Urothelium cell line (cell line): ENCODE results near the gene WDR18.
"Not testable (repeated sequence)": the region's sequence is repeated elsewhere in the genome, so short reads cannot be mapped to it uniquely, and the experiment has no call there.

Experiments
- DNase-seq: peaks from one replicate; pipeline ENCODE4 v3.0.0; 2011; ENCODE audit warnings: low spot score, mixed read lengths
- FAIRE-seq: peaks from 2 replicates; lab custom pipeline; 2011; peaks lifted over from hg19 to GRCh38; lab: Jason Lieb, UNC

The WDR18 gene

DNA sequence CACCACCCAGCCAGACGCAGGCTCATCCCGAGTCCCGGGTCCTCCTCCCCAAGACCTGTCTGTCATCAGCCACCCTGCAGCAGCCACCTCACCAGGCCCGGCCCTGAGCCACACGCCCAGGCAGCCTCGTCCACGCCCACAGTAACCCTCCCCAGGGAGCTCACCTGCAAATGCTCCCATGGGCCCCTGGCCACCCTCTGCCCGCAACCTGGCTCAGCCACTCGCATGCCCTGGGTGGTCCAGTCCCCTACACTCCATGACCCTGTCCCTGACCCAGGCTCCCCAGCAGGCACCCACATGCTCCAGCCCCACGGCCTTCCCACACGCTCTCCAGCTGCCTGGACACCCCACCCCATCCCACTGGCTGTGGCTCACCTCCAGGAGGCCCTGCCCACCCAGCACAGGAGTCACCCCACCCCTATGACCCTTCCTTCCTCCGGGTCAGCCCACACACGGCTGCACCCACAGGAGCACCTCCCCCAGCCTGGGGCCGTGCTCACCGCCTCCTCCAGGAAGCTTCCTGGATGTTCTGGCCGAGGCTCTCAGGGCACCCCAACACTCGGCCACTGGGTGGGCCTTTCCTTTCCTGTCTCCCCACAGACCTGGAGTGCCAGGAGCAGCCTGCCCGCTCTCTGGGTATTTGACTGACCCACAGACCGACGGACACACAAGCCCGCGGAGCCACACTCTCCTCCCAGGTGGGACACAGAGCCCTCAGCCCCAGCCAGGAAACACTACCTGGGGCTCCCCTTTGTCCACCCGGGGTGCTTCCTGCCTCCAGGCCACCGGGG lies 33.2 kb downstream of the WDR18 start:
- no peak for DNase-seq
- no peak for FAIRE-seq

DNA sequence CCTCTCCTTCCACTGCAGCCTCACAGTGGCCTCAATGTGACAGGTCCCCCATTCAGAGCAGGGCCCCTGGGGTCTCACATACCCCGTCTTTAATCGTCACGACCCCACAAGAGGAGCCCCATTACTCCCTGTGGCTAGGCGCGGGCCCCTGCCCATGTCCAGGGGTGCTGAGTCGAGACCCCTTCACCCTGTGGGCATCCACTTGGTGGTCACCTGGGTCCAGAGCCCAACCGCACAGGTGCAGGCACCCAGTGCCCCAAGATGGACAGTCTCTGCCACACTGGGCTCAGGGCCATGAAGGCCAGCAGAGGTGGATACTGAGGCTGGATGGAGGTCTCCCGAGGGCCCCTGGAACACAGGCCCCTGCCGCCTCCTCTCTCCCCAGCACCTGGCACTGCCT lies 33.8 kb downstream of the WDR18 start:
- no peak for DNase-seq
- no peak for FAIRE-seq

DNA sequence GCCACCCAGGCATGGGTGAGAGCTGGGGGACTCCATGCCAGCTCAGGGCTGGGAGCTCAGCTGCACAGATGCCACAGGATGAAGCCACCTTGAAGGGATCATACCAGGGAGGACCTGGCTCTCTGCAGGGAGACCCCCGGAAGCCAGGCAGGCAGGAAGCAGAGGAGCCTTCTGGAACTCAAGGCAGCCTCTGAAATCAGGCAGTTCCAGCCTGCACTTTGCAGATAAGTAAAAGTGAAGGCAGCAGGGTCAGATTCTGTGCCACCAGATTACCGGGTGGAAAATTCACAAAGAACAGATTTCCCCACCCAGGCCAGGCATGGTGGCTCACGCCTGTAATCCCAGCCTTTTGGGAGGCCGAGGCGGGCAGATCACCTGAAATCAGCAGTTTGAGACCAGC lies 34.2 kb downstream of the WDR18 start:
- no peak for FAIRE-seq
- no peak for DNase-seq

DNA sequence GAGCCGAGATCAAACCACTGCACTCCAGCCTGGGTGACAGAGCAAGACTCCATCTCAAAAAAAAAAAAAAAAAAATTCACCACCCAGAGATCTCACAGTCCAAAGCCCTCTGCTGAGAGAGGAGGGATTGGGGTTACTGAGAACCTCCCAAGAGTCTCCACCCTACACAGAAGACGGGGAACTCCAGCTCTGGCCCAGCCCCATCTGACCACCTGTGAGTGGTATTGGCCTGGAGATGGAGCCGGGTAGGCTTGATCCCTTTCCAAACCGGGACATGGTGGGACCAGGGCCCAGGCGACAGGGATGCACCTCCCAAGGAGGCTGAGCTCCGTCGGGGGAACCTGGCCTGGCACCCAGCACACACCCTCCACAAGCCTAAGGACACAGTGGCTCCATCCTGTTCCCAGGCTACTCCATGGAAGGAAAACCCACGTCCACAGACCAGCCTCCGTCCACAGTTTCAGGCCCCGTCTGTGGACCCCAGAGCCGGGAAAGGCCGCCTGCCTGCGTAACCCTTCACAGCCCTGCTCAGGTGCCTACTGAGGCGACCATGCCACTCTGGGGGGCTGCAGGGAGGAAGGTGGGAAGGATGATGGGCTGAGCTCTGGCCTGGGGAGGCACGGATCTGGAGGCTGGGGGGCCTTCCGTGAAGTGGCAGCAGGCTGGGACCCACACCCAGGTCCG lies 34.9 kb downstream of the WDR18 start:
- DNase-seq (no peak), FAIRE-seq (no peak)

DNA sequence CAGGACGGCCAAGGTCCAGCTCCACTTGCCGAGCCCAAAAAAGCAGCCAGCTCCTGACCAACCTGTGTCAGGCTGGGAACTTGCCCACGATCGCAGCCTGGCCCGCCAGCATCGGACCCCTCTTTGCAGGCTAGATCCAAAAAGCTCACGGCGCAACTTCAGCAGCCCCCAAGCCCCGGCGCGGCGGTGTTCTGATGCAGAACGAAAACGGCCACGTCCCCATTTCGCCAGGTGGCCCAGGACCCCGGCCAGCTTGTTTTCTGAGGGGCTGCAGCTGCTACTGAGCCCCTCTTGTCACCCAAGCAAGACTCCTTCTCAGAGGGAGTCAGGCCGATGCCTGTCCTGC lies 35.4 kb downstream of the WDR18 start:
- DNase-seq: no peak
- no peak for FAIRE-seq

DNA sequence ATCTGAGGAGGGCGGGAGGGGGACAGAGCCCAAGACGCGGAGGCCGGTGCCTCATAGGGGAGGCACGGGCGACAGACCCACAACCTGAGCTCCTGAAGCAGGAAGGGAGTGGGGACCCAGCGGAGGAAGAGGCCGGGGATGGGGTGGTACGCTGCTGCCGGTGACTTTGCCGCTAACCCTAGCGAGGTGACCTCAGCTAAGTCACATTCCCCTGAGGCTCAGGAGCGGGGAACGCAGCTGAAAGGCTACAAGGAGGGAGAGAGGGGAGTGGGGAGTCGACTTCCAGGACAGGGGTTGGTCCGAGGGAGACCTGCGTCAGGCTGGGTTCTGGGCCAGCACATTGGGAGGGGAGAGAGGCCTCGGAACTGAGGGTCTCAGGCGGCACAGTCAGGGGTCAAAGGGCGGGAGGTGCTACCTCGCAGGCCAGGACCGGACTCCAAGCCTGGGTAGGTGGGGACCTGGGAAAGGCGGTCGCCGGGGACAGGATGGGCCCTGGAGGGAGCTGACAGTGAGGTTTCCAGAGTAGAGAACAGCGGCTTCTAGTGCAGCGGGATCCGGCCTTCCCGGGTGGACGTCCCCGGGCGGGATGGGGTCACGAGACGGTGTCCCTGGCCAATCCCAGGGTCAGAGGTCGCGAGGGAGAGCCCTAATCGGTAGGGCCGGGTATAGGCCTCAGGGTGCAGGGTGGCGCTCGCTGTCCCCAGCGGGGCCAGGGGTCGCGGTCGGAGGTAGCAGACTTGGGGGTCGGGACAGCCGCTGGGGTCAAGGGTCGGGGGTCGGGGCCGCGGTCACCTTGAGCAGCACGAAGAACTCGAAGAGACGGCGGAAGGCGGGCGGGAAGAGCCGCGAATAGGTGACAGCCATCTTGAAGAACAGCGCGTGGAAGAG lies 36.1 kb downstream of the WDR18 start:
- no peak for DNase-seq
- no peak for FAIRE-seq

DNA sequence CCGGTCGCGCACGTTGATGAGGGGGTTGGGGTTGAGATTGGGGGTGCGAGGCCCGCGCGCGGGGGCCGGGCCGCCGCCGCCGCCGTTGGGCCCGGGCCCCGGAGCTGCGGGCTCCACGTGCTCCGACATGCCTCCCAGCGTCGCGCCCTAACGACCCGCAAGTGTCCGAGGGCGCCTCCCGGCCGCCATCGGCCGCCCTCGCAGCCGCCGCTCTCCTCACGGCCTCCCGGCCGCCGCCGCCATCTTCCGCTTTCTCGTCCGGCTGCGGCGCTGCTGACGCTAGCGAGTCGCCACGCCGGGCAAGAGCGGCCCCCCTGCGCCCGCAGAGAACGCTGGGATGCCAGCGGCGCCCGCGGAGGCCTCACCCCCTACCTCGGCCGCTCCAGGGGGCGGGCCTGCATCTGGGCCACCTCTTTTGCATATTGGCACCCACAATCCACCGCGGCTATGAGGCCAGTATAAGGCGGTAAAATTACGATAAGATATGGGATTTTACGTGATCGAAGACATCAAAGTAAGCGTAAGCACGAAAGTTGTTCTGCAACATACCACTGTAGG lies 36.8 kb downstream of the WDR18 start, which contains the start of gene TMEM259:
TMEM259 (minus strand) TSS at position 256 of the 558 bp plus-strand sequence; CDS start at position 129, 127 bp downstream.
- DNase-seq: peak; percentile 95
- FAIRE-seq: no peak

DNA sequence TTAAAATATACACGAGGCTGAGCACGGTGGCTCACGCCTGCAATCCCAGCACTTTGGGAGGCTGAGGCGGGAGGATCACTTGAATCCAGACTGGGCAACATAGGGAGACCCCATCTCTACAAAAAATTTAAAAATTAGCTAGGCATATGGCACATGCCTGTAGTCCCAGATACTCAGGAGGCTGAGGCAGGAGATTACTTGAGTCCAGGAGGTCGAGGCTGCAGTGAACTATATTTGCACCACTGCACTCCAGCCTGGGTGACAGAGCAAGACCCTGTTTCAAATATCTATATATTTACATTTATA lies 39.7 kb downstream of the WDR18 start:
- DNase-seq, FAIRE-seq: not testable (repeated sequence)

DNA sequence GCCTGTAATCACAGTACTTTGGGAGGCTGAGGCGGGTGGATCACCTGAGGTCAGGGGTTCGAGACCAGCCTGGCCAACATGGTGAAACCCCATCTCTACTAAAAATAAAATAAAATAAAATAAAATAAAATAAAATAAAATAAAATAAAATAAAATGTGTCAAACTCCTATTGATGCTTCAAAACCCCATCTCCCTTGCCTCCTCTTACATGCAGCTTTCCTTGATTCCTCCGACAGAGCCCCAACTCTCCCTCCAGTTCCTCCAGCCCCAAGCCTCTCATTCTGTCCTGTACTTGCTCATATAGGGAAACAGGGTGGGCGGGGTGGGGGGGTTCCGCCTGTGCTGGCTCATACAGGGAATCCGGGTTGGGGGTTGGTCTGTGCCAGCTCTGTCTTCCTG lies 40.9 kb downstream of the WDR18 start:
- DNase-seq, FAIRE-seq: not testable (repeated sequence)

DNA sequence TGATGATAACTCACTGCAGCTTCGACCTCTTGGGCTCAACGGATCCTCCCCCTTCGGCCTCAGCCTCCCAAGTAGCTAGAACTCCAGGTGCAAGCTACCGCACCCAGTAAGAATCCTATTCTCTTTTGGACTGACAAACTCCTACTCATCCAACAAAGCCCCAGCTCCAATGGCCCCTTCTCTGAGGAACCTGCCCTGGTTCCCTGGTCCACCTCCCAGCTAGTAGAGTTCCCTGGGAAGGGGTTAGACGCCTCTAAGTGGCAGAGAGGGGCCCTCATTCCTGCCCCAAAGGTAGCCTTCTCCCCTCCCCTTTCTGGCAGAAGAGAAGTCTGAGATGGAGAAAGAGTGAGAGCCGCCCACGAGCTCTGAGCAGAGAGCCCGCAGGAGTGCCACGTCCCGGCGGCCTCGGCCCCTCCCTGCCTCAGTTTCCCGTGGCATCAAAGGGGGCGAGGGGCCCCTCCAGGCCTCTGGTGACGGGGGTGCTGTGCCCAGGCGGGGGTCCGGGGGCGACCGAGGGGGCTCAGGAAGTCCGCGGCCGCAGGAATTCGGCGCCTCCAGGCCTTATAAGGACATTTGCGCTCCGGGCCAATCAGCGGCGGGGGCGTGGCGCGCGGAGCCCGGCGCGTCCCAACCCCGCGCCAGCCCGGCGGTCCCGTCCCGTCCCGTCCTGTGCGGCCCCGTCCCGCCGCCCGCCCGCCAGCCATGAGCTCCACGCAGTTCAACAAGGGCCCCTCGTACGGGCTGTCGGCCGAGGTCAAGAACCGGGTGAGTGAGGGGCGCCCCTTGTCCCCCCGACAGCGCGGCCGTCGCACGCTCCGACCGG lies 42.0 kb downstream of the WDR18 start, which contains the start of gene CNN2:
CNN2 (plus strand) TSS at position 649 of the 823 bp plus-strand sequence; CDS start at position 703, 54 bp downstream.
- no peak for FAIRE-seq
- DNase-seq: peak; percentile 78

DNA sequence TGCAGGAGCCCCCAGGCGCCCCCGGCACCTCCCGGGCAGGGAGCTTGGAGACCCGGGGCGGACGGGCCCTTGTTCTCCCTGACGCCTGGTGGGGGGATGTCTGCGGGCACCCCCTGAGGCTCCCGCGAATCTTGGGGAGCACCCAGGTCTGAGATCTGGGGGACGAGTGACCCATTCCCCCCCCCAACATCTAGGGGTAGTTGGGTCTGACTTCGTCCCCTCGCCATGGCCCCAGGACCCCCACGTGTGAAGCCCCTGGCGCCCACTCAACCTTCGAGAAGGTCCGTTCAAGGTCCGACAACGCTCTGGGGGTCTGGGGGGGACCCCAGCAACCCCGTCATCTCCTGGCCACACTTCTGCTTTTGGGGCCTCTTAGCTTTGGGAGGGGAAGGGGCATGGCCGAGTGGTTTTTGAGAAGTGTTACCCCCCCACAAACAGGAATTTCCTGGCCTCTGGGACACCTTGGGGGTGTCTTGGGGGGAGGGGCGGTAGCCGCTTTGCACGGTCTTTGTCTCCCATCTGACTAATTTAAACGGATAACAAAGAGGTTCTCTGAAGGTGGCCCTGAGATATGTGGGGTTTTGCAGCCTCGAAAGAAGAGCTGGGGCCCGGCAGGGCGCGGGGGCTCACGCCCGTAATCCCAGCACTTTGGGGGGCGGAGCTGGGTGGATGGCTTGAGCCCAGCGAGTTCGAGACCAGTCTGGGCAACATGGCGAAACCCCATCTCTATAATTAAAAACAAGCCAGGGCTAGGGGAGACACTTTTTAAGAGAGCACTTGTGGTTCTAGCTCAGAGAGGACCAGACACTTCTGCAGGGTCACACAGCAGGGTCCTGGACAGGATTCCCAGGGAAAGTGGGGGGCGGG lies 42.9 kb downstream of the WDR18 start:
- DNase-seq: no peak
- no peak for FAIRE-seq

DNA sequence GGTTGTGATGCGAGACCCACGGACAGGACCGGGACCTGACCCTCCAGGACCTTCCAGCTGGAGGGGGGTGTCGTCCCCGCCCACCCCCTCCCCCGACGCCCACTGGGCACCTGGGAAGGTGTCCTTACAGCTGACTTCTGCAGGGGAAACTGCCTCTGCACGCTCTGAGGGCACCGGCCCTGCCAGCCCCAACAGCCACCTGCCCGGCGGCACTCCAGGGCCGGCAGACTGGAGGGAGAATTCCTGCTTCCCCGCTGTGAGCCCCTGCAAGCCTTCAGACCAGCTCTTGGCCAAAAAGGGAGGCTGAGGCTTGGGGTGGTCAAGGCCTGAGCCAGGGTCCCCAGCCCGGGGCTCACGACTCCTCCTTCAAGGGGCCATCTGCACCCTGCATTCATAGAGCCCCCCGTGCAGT lies 43.5 kb downstream of the WDR18 start:
- DNase-seq (no peak), FAIRE-seq (no peak)

DNA sequence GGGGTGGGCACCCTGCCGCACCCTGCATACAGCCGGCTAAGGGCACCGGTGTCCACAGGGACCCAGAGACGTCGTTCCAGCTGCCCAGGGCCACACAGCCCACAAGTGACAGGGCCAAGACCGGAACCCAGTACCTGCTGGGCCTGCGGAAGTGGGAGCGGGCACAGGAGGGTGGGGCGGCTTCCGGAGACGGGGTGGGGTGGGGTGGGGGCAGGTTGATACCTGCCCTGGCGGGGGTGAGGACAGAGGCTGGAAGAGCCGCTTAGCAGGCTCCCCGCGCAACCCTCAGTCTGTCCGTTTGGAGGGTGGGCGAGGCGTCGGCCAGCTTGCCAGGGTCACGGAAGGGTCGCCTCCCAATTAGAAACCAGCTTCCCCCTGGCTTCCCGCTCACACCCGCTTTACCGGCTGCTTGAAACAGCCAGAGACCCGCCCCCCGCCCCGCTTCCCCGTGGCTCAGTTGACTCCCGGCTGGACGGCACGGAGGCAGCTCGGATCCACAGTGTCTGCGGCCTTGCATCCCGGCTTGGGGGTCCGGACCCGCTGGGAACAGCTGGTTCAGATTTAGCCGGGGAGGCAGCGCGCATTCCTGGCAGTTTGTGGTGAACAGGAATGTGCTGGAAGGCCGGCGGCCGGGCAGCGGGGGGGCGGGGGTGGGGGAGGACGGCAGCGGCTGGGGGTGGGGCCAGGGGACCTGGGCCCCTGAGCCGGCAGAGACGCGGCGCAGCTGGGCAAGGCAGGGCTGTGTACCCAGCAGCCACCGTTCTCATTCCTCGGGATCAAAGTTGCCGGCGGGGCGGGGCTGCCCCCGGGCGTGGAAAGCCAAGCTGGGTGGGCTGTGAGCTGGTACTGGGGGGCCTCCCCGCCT lies 44.1 kb downstream of the WDR18 start:
- FAIRE-seq: no peak

DNA sequence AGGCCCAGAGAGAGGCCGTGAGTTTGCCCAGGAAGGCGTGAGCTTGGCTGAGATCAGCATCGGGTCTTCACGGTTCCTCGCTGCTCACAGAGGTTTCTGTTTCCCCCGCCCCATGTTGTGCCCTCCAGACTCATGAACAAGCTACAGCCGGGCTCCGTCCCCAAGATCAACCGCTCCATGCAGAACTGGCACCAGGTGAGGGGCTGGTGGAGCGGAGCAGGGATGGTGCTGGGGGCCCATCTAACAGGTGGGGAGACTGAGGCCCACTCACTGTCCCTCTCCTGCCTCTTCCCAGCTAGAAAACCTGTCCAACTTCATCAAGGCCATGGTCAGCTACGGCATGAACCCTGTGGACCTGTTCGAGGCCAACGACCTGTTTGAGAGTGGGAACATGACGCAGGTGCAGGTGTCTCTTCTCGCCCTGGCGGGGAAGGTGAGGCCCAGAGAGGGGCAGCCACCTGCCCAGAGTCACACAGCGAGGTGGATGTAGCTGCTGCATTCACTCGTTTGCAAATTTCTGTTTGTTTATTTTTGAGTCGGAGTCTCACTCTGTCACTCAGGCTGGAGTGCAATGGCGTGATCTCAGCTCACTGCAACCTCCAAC lies 48.2 kb downstream of the WDR18 start:
- DNase-seq (no peak), FAIRE-seq (no peak)

More for the DNA sequence above, 44.1 kb downstream of the WDR18 start:
- peak; percentile 85 for DNase-seq

DNA sequence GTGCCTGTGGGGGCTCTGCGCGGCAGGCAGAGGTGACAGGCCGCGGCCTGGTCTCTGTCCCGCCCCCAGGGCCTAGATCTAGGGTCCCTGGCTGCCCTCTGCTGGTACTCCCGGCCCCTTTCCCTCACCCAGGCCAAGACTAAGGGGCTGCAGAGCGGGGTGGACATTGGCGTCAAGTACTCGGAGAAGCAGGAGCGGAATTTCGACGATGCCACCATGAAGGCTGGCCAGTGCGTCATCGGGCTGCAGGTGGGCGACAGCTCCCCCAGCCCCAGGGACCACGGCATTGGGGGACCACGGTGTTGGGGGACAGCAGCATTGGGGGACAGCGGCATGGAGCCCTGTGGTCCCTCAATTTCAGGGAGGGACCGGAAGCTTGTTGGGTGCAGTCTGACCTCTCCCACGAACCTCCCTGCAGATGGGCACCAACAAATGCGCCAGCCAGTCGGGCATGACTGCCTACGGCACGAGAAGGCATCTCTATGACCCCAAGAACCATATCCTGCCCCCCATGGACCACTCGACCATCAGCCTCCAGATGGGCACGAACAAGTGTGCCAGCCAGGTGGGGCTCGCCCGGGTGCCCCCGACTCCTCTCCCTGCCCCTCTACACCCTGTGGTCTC lies 52.0 kb downstream of the WDR18 start:
- no peak for FAIRE-seq
- no peak for DNase-seq

DNA sequence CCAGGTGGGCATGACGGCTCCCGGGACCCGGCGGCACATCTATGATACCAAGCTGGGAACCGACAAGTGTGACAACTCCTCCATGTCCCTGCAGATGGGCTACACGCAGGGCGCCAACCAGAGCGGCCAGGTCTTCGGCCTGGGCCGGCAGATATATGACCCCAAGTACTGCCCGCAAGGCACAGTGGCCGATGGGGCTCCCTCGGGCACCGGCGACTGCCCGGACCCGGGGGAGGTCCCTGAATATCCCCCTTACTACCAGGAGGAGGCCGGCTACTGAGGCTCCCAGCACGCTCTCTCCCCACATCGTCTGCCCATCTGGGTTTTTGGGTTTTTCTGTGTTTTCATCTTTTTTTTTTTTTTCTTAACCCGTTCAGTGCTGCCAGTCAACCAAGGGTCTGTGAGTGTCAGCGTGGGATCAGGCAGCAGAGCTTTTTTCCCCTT lies 53.5 kb downstream of the WDR18 start:
- FAIRE-seq: no peak

DNA sequence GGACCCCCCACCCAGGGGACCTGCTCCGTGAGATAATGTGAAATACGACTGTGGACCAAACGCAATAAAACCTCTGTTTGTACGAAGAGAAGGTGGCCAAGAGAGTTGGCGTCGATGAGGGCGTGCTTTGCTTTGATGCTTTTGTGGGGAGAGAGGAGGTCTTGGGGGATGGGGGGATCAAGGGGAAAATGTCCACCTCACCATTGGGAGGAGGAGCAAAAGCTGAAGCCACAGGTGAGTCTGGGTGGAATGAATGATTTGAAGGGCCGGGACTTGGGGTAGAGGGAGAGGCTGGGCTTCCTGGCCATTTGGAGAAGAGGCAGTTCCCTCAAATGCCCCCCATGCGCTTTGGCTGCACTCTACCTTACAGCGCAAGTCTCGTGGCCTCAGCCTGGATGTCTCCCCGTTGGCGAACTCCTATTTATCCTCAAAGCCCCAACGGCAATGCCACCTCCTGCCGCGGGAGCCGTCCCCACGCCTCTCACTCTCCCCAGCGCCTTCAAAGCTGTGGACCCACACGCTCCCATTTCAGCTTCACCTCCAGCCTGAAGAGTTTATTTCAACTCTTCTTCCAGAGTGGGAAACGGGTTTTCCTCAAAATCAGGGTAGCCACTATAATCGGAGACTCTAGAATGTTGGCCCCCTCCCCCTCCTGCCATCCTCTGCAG lies 55.0 kb downstream of the WDR18 start:
- FAIRE-seq (no peak), DNase-seq (no peak)

More for the DNA sequence above, 53.5 kb downstream of the WDR18 start:
- DNase-seq: no peak
